ENCODE results near the gene DDN.

Gene DDN

DNA sequence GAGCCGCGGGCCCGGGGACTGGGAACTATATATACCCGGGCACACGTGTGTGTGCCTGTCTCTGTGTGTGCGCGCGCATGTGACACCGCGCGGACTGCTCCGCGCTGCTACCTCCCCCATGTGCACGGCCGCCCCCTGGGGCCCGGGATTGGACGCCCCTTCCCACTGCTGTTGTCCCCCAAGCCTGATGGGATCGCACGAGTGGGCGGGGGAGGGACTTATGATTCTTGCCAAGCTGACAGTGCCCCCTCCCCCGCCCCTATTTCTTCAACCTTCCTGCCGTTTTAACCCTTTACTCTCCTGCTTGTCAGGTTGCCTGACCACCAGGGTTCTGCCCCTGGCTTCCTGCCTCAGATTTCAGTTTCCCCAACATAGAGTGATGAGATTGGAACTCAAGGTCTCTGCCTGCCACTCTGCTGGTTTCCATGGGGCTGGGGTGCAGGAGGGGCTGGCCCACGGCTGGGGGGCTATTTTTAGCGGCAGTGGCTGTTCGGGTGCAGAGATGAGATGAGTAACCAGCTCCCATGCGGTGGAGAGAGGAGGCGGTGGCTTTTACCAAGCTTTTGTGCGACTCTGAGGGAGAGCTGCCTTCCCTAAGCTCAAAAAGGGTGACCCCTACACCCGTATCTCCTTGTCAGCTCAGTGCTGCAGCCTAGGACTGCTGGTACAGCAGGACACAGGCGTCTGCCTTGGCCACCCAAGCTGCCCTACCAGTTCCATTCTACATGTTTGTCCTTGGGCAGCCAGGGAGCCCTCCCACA lies at the start of gene DDN:
DDN (minus strand) TSS at position 5 of the 761 bp plus-strand sequence. CDS start 88 bp downstream, outside the sequence.
- DNase-seq, result peak; percentile 25

DNA sequence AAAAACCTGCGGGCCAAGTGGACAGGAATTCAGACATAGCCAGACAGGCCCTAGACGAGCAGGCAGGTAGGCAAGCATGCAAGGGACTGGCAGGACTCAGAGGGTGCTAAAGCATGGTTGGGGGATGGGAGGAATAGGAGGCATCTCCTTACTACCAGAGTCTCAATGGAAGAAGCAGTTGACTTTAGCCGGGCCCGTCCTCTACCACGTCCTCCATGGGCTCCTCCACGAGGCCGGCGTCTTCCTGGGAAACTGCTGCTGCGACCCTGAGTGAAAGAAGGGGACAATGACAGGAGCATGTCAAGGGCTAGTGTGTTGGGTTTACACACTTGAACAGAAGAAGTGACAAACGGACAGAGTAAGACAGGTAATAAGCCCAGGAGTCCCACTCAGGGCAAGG lies 49.8 kb upstream of the DDN start:
- DNase-seq, result no peak

DNA sequence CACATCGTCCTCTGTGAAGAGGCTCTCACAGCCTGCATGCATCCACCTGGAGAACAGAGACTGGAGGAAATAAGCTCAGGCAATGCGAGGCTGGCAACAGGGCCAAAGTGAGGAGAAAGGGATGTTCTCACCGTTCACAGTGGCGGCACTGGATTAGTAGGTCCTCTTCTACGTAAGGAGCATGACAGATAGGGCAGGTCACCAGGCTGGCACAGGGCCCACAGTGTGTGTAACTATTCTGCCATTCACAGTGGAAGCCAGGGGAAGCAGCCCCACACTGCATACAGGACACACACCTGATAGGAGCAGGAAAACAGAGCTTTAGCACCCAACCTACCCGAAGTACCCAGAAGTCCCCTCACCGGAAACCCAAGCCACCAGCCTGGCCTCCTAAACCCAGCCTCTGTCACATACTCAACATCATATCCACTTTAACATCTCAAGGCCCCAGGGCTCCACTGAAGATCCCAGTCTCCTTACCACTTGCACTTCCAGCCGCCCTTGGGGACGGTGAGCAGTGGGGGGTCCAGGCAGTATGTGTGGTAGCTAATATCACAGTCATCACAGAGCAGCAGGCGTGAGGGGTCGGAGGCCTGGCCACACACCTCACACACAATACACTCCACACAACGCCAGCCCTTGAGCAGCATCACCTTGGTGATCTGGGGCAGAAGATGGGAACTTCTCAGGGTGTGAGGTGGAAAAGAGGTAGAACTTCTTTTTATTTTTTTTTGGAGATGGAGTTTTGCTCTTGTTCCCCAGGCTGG lies 47.1 kb upstream of the DDN start:
- no peak for DNase-seq

DNA sequence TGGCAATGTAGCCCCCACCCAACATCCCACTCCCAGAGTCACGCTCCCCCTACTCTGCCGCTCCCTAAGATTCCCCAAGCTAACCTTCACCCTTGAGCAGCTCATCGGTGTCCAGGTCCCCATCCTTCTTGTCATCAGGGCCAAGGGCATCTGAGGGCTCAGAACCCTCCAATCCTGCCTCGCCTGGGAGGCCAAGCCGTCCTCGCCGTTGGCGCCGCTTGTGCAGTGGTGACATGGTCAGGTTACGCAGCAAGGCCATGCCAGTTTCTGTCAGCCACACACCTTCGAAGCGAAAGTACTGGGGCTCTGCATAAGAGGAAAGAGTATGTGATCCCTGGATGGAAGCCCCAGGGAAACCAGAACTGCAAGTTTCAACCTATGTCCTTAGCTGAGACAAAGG lies 45.5 kb upstream of the DDN start:
- no peak for DNase-seq

DNA sequence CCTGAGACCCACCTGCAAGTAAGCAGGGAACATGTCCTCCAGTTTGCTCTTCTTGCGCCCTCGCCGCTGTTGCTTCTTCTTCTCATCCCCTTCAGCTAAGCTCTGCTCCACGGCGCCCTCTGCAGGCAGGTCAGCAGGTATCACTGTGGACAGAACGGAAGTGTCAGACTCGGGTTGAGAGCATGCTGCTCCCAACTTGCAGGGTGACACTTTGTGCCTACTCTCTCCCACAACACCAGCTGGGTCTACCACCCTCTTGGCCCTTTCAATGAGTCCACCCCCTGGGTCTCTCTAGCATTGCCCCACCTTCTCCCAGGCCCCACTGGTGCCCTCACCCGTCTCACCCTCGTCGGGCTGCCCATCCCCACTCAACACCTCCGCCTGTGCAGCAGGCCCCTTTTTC lies 44.7 kb upstream of the DDN start:
- peak; percentile 65 for DNase-seq

DNA sequence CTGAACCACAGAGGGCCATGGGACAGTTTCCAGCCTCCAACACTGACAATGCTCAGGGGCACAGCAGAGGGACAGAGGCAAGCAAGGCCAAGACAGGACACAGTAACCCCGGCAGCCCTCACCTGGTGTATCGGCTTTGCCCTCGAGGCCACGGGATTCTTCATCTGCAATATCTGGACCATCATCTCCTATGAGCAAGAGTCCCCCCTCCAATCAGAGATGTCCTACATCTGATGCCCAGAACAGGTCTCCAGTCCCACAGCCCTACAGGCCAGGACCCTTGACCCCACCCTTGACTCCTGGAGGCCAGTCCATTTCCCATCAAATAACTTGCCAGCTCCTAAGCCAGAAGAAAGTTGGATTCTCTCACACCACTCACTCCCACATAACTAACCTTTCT lies 44.1 kb upstream of the DDN start:
- no peak for DNase-seq

DNA sequence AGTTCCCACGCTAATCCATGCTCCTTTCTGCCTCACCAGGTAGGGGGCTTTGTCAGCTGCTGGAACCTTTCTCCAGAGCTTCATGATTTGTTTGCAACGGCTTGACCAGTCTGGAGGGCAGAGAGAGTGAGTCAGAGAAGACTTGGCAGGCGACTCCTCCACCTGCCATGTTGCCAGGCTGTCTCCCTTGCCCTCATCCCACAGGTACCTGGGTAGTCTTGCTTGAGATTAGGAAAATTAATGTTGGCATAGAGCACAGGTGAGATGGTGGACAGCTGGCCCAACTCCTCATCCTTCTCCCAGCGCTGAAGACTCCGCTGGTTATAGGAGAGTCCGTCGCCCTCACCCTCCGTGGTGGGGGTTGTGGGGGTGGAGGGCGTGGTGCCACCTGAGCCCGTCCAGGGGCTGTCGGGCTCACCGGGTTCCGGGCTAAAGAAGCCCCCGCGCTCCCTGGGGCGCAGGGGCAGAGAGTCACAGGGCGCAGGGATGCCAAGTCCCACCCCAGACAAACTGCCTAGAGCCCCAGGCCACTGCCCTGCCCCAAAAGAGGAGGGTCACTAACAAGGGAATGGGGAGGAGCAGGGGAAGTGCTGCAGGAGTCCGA lies 42.8 kb upstream of the DDN start:
- no peak for DNase-seq

DNA sequence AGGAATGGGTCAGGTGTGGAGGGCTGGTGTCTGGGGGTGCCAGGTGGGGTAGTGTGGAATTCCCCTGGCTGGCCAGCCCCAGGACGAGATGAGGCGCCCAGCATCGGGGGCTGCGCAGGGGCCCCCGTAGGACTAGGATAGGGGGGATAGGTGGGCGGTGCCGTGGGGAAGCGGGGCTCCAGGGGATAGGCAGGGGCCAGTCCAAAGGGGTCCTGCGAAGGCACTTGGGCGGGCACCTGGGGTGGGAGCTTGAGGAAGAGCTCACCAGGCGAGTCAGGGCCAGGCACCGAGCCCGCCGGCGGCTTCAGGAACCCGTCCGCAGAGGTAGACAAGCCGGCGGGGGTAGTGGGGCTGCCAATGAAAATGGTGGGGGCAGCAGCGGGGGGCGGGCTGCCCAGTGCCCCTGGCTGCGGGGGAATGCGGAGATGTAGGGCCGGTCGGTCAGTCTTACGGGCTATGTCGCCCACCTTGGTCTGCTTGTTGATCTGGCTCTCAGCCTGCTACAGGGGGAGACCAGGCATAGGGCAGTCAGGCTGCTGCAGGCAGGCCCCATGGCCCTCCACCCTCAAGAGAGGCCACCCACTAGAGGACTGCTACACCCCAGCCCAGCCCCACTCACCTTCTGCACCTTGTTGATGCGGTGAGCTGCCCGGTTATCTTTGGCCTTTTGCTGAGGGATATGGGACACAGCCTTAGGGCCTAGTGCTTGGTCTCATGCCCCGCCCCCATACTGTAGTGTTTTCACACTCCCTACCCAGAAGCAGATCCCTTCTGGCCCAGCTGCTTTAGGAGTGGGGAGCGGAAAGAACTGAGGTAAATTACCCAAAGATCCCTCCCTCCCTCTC lies 42.1 kb upstream of the DDN start:
- no peak for DNase-seq

DNA sequence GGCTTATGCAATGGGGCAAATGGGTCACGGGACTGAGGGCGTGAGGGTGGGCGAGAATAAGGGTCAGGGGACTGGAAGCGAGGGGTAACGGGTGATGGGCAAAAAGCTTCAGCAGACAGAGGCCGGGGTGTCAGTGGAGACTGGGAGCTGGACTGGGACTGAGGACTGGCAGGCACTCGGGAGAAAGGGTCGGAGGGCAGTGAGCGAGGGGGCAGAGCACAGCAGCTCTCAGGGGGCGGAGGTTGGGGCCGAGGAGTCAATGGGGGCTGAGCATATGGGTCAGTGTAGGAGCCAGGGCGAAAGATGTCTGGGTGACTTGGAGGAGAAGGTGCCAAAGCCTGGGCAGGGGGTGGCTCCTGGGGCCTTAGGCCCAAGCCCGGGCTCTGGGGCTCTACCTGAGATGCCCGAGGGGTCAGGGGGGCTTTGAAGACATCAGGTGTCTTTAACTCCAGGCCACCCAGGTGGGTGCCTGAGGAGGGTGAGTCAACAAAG lies 41.2 kb upstream of the DDN start:
- DNase-seq, result no peak

DNA sequence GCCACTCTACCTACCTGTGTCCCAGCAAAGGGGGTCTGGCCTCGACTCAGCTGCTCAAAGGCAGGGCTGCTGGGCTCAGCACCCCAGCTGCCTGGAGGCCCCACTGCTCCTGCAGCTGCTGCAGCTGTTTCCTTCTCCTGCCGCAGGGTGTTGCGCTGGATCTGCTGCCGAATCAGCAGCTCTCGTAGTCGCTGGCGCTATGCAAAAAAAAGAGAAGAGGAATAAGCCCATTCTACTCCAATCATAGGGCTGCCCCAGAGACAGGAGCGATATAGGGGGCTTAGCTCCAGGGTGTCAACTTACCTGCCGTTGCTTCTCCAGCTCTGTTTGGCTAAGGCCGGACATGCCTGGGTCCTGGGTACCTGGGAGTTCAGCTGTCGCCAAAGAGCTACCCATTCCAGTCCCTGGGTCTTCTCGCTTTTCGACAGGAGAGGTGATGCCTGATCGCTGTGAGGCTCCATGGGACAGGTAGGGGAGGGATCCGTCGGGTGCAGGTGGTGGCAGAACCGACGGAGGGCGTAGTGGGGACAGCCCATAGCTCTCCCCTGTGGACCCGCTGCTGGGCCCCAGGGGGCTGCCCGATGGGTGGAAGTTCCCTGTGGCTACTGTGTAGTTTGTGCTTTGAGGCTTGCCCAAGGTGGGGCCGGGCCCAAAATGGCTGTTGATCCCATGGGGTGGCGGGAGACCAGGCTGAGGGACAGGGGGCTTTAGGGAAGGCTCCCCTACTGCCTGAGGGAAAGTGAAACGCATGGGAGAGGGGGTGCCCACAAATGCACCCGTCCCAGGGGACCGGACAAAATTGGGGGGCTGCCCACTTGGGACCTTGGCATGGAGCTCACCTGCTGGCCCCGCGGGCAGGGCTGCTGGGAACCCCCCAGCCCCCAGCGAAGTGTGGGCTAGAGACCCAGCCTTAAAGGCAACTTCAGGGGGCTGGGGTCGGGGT lies 40.5 kb upstream of the DDN start:
- no peak for DNase-seq

DNA sequence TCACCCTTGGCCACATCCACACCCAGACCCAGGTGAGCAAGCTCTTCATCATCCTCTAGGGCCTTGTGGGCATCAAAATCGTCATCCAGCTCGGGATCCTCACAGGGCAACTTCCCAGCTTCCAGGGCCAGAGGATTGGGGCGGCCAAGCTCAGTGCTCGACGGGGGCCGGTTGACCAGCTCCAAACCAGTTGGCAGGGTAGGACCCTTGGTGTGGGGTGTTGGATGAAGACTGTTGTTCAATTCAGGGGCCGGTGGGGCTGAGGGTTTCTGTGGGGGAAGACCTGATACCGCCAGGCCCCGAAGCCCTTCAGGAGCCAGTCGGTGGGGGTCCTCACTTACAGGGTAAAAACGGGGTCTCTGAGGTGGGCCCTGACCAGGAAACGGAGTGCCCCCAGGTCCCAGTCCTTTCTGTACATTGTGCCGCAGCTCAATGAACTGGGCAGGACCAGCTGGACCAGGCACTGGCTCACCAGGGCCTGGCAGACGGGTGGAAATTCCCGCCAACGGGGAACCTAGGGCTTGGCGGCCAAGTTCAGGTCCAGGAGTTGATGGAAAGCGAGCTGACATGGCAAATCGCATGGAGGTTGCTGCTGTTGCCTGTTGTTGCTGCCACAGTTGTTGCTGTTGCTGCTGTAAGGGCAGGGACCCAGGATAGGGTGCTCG lies 39.2 kb upstream of the DDN start:
- no peak for DNase-seq

DNA sequence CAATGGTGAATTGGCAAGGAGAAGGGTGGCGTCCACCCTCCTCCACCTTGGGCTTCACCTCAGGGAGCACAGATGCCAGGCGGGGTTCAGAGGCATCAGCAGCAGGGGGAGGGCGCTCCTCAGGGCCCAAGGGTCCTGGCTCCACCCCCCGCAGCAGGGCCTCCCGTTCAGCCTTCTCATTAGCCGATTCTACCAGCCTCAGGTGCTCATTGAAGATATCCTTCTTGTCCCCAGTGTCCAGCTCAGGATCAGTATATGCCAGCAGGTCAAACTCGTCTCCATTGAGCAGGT lies 38.7 kb upstream of the DDN start:
- DNase-seq, result no peak

DNA sequence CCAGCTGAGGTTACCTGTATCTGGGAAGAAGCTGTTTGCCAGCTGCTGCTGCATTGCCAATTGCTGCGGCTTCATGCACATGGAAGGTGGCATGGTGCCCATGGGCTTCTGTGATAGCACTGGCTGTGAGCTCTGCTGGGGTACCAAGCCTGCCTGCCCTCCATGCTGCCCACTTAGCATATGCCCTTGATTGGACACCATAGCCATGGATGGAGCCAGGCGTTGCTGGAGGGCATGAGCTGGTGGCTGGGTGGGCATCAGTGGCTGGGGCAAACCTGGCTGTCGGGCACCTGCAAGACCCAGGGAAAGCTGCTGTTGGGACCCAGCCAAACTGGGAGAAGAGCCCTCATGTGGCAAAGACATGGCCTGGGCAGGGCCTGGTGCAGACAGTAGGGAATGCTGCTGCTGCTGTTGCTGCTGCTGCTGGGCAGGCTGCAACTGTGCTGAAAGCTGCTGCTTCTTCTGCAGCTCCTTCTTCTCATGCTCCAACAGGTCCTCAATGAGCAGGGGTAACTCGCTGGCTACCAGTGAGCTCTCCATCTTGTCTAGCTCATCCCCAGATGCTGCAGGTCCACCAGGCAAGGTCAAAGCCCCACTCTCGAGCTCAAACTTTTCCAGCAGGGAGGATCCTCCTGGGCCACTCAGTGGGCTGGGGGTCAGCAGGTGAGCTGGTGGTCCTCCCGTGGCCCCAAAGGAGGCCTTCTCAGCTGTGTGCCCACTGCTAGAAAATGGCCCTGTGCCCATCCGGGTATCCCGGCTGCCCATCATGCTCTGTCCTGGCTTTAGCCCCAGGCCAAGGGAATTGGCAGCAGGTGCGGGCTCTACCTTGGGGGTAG lies 38.2 kb upstream of the DDN start:
- DNase-seq, result no peak

DNA sequence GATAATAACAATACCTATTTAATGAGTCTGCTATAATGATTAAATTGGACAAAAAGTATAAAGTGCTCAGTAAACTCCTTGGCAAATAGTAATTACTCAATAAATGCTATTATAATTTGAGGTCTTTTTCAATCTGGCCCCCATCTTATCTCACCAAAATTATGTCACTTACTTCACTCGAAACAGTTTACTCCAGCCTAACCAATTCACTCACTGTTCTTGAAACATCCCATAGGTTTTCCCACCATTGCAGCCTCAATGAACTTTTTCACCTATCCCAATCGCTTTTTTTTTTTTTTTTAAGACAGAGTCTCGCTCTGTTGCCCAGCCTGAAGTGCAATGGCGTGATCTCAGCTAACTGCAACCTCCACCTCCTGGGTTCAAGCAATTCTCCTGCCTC lies 36.9 kb upstream of the DDN start:
- no peak for DNase-seq

DNA sequence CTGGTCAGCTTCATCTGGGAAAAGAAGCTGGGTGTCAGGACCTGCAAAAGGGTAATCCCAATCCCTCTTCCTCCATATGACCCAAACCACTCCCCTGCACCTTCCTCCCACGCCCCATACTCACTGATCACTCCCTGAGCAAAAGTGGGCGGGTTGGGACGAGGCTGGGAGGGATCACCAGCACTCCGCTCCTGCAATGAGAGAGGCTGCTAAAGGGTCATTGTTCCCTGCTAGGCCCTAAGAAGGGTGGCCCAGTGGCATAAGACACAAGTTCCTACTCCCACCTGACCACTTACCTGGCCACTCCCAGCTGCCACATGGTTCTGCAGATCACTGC lies 35.1 kb upstream of the DDN start:
- DNase-seq, result no peak

DNA sequence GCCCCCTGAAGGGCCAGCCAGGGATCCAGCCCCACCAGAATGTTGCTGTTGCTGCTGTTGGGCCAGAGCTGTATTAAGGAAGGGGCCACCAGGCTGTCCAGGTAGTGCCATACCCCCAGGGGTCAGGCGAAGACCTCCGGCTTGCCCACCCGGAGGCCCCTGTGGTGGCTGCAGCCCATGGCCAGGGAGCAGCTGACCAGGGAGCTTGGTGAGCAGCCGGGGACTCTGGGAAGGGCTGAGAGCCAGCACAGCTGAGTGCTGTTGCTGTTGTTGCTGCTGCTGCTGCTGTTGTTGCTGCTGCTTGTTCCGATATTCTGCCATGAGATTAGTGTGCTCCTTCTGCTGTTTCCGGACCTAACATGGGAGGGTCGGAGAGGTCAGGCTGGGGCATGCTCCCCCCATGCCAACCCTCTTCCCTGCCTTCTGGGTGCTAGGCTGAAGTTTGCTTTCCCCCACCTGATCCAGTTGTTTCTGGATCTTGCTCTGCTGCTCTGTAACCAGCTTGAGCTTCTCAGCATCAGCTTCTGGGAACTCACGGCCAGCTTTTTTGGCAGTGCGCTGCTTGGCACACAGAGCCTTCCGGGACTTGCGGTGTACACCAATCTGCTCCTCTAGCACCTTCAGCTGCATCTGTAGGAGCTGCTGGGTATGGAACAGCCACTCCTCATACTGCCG lies 34.6 kb upstream of the DDN start:
- no peak for DNase-seq

DNA sequence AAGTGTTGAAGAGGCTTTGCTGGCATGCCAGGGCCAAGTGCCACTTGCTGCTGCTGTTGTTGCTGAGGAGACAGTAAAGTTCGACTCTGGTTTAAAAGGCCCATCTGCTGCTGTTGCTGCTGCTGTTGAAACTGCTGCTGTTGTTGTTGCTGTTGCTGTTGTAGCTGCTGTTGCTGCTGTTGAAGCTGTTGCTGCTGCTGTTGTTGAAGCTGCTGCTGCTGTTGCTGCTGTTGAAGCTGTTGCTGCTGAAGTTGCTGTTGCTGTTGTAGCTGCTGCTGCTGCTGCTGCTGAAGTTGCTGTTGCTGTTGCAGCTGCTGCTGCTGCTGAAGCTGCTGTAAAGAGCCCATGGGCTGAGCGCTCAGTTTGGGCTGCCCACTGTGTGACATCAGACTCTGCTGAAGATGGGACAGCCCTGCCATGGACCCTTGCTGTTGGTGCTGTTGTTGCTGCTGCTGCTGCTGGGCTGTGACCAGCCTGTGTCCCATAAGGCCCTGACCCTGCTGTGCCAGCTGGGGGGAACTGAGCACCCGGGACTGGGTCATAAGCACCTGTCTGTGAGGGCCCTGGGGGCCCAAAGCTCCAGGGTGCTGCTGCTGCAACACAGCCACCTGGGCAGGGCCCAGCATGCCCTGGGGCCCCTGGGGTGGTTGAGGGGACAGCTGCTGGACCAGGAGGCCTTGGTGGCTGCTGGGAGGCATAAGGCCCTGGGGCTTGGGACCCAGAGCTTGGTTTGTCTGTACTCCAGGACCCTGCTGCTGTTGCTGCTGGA lies 33.7 kb upstream of the DDN start:
- DNase-seq, result no peak

DNA sequence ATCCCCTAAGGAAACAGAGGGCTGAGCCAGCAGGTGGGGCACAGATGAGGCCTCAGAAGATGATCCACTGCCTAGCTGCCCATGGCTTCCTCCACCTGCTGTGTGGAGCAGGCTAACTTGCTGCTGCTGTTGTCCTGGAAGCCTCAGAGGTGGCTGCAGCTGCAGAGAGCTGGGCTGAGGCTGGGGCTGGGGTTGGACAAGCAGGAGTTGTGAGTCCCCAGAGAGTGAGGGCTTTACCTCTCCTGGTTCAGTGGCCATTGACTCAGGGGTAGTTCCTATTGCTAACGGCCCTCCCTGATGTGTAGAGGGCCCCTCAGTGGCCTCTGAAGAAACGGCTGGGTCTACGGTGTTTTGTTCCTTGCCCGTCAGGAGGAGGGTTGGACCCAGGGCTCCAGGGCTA lies 33.1 kb upstream of the DDN start:
- no peak for DNase-seq

DNA sequence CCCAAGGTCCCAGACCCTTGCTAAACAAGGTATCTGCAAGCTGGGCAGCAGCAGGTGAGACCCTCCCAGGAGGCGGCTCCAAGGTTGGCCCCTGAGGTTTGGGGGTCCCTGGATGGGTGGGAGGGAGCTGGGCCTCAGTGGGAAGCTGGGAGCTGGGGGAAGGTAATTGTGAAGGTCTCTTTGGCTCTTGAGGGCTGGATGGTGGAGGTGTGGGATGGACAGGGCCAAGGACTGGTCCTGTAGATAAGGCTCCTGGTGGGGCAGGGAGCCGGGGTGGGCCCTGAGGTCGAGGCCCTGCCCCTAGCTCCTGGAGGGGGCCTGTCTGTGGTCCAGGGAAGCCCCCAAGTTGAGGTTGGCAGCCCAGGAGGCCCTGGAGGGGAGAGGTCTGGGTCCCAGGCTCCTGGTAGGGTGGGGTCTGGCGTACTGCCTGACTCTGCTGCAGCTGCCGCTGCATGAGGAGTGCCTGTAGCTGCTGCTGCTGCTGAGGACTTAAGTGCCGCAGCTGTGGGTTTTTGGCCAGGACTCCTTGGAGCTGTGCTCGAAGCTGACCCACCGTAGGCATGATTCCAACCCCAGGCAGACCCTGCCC lies 32.5 kb upstream of the DDN start:
- DNase-seq, result no peak
